Type B pancreatic cell (in vitro differentiated cells): ENCODE data around the gene GARIN1A. TPM values are rescaled to one million over a fixed set of nuclear protein-coding genes. Genes with fewer than 3 reads are reported as not detected.

Source experiments
- DNase-seq: peaks from one replicate; pipeline ENCODE4 v3.0.0; 2021; ENCODE audit warnings: mixed read lengths; ENCODE audit not compliant: unreplicated experiment; ENCODE audit errors: extremely low spot score
- H3K27ac Mint-ChIP-seq: 2 replicates; pipeline ENCODE4 v1.8.0; 2021; ENCODE audit warnings: mild to moderate bottlenecking, mixed read lengths
- H3K27me3 Mint-ChIP-seq: 2 replicates; pipeline ENCODE4 v1.8.0; 2021; ENCODE audit warnings: mixed read lengths
- H3K36me3 Mint-ChIP-seq: 2 replicates; pipeline ENCODE4 v1.8.0; 2021; ENCODE audit warnings: mixed read lengths
- H3K4me1 Mint-ChIP-seq: one replicate; pipeline ENCODE4 v1.8.0; 2021; ENCODE audit warnings: mixed read lengths; ENCODE audit not compliant: unreplicated experiment
- H3K4me3 Mint-ChIP-seq: 2 replicates; pipeline ENCODE4 v1.8.0; 2021; ENCODE audit warnings: mild to moderate bottlenecking, mixed read lengths
- H3K9me3 Mint-ChIP-seq: 2 replicates; pipeline ENCODE4 v1.8.0; 2021; ENCODE audit warnings: mixed read lengths
- total RNA-seq: library from RNA; stranded (reverse); gene quantifications from 2 replicates; pipeline ENCODE4 v1.2.1, GENCODE V29; 2021; ENCODE audit warnings: low replicate concordance
- TF ChIP-seq, protein P1 (sequence below): fragments of 200-600 bp; sonication (generic); conservative IDR thresholded peaks from 2 replicates; pipeline ENCODE4 v1.5.0; 2021; ENCODE audit warnings: antibody characterized with exemption, mild to moderate bottlenecking

The GARIN1A gene
- total RNA-seq, 1 donor from 2014 or later = 2.4 TPM

DNA sequence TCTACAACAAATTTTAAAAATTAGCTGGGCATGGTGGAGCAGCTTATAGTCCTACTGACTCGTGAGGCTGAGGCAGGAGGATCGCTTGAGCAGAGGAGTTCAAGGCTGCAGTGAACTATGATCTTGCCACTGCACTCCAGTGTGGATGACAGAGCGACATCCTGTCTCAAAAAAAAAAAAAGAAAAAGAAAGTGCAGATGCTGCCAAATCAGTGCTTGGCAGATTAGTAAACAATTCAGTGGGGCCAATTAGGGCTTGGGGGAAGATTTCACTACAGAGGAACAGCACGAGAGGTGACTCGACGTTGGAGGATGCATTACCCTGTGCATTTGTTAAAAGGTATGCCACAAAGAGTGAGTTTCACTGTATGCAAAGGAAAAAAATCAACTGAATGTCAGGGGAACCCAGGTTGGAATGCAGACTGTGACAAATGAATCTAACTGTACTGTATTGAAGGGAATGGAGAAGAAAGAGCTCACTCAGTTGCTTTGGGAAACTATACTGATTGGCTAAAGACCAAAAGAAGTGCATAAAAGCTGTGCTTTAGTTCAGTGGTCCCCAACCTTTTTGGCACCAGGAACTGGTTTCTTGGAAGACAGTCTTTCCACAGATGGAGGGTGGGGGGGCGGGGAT is 31.6 kb downstream of the GARIN1A start:
- no peak overlapping the region for H3K27ac Mint-ChIP-seq
- H3K4me1 Mint-ChIP-seq = no peaks in the 10 kb centered on the region
- H3K9me3 Mint-ChIP-seq = no peaks in the 10 kb centered on the region
- H3K36me3 Mint-ChIP-seq = no peaks in the 10 kb centered on the region
- no peak for DNase-seq
- TF ChIP-seq, protein P1, sequence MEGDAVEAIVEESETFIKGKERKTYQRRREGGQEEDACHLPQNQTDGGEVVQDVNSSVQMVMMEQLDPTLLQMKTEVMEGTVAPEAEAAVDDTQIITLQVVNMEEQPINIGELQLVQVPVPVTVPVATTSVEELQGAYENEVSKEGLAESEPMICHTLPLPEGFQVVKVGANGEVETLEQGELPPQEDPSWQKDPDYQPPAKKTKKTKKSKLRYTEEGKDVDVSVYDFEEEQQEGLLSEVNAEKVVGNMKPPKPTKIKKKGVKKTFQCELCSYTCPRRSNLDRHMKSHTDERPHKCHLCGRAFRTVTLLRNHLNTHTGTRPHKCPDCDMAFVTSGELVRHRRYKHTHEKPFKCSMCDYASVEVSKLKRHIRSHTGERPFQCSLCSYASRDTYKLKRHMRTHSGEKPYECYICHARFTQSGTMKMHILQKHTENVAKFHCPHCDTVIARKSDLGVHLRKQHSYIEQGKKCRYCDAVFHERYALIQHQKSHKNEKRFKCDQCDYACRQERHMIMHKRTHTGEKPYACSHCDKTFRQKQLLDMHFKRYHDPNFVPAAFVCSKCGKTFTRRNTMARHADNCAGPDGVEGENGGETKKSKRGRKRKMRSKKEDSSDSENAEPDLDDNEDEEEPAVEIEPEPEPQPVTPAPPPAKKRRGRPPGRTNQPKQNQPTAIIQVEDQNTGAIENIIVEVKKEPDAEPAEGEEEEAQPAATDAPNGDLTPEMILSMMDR = no peak
- peaks cover 48% of the 10 kb centered on the region for H3K27me3 Mint-ChIP-seq
- H3K4me3 Mint-ChIP-seq = no peak overlapping the region

- no peak overlapping the region for H3K27ac Mint-ChIP-seq
- H3K9me3 Mint-ChIP-seq = no peaks in the 10 kb centered on the region
- H3K27me3 Mint-ChIP-seq = peaks cover 32% of the 10 kb centered on the region
- no peak for DNase-seq
- H3K4me1 Mint-ChIP-seq = no peaks in the 10 kb centered on the region
- TF ChIP-seq, protein P1 = peak; percentile 23
- no peaks in the 10 kb centered on the region for H3K36me3 Mint-ChIP-seq
- no peak overlapping the region for H3K4me3 Mint-ChIP-seq
These were observed 33.8 kb downstream of the GARIN1A start for GRCh38 chr7:128705891-128706333.

- TF ChIP-seq, protein P1 = no peak
These were observed 35.7 kb downstream of the GARIN1A start for GRCh38 chr7:128707752-128708151.

DNA sequence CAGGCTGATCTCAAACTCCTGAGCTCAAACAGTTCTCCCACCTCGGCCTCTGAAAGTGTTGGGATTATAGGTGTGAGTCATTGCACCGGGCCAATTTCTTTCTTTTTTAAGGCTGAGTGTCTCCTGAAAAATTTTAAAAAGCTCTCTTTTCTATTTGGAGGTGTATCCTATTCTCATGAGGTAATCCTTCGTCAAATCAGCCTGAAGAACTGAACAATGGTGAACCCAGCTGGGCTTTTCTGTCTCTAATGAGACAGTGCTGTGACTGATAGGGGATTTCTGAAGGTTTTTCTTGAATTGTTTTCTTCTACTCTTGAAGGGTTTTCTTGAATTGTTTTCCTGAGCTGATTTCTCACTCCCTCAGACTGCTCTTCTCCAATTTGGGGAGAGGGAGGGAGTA is 36.1 kb downstream of the GARIN1A start:
- H3K4me3 Mint-ChIP-seq = no peak overlapping the region
- DNase-seq = no peak
- H3K36me3 Mint-ChIP-seq = no peaks in the 10 kb centered on the region
- no peaks in the 10 kb centered on the region for H3K4me1 Mint-ChIP-seq
- H3K27ac Mint-ChIP-seq = no peak overlapping the region
- peaks cover 20% of the 10 kb centered on the region for H3K27me3 Mint-ChIP-seq
- no peaks in the 10 kb centered on the region for H3K9me3 Mint-ChIP-seq
- TF ChIP-seq, protein P1 = no peak

More at GRCh38 chr7:128707752-128708151, 35.7 kb downstream of the GARIN1A start:
- no peak for DNase-seq
- H3K9me3 Mint-ChIP-seq = no peaks in the 10 kb centered on the region
- H3K4me1 Mint-ChIP-seq = no peaks in the 10 kb centered on the region
- H3K27me3 Mint-ChIP-seq = peaks cover 20% of the 10 kb centered on the region
- no peak overlapping the region for H3K27ac Mint-ChIP-seq
- H3K36me3 Mint-ChIP-seq = no peaks in the 10 kb centered on the region
- no peak overlapping the region for H3K4me3 Mint-ChIP-seq

GRCh38 chr7:128708824-128709223 is 36.7 kb downstream of the GARIN1A start:
- Mint-ChIP-seq H3K4me1 (no peaks in the 10 kb centered on the region), H3K27me3 (peaks cover 16% of the 10 kb centered on the region), H3K4me3 (no peak overlapping the region), H3K36me3 (no peaks in the 10 kb centered on the region), H3K27ac (no peak overlapping the region), H3K9me3 (no peaks in the 10 kb centered on the region)
- no peak for DNase-seq
- TF ChIP-seq, protein P1 = no peak

DNA sequence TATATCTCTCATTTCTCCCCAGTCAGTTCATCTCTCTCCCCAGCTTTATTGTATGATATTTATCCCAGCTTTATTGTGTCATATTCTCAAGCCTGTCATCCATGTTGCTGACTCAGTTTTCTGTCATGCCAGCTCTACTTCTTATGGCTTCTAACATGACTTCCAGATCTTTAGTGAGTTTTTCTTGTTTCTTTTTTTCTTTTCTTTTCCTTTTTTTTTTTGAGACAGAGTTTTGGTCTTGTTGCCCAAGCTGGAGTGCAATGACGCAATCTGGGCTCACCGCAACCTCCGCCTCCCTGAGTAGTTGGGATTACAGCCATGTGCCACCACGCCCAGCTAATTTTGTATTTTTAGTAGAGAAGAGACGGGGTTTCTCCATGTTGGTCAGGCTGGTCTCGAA is 38.4 kb downstream of the GARIN1A start:
- Mint-ChIP-seq H3K9me3 (no peaks in the 10 kb centered on the region), H3K4me3 (no peak overlapping the region), H3K4me1 (no peaks in the 10 kb centered on the region), H3K27ac (no peak overlapping the region), H3K36me3 (no peaks in the 10 kb centered on the region), H3K27me3 (peaks cover 11% of the 10 kb centered on the region)
- TF ChIP-seq, protein P1 = no peak
- DNase-seq = no peak
